Tibial nerve (tissue), 4 donors: Measurements from ENCODE around the gene C1orf159. TPM values are rescaled to one million over a fixed set of nuclear protein-coding genes. Genes with fewer than 3 reads are reported as not detected.

Experiments used
- DNase-seq, 2 donors: peaks; one replicate each; pipeline ENCODE4 v3.0.0-alpha.2; 2019; ENCODE audit warnings: low spot score in 2 of 2
- H3K27ac ChIP-seq, 4 donors: fragments of 200-600 bp; sonication (generic) in 3 of 4; one replicate each; pipeline ENCODE4 v1.5.1; 2017 to 2019; ENCODE audit warnings: mild to moderate bottlenecking in 1 of 4
- H3K27me3 ChIP-seq, 2 donors: fragments of 200-600 bp; sonication (generic) in 1 of 2; one replicate each; pipeline versions ENCODE4 v1.5.1 to v1.6.0; 2017 to 2019
- H3K36me3 ChIP-seq, 3 donors: fragments of 200-600 bp; sonication (generic); one replicate each; pipeline ENCODE4 v1.5.1; 2018 to 2019
- H3K4me1 ChIP-seq, 4 donors: fragments of 200-600 bp; sonication (generic) in 3 of 4; one replicate each; pipeline ENCODE4 v1.5.1; 2017 to 2019
- H3K4me3 ChIP-seq, 4 donors: fragments of 200-600 bp; sonication (generic) in 3 of 4; one replicate each; pipeline ENCODE4 v1.5.1; 2017 to 2019; ENCODE audit warnings: mild to moderate bottlenecking in 1 of 4, moderate library complexity in 1 of 4
- H3K9me3 ChIP-seq, 4 donors: fragments of 200-600 bp; sonication (generic) in 3 of 4; one replicate each; pipeline ENCODE4 v1.5.1; 2017 to 2019
- CTCF ChIP-seq, 5 experiments: fragments of 200-600 bp in 3 of 5; fragments of 450-650 bp in 2 of 5; sonication (generic) in 3 of 5; IDR thresholded peaks; one replicate each; pipeline ENCODE4 v1.5.1; 2016 to 2019; ENCODE audit warnings: antibody characterized with exemption in 5 of 5, mild to moderate bottlenecking in 3 of 5, moderate library complexity in 2 of 5
- EP300 ChIP-seq, 2 donors: sonication (generic); formaldehyde crosslinking; IDR thresholded peaks; one replicate each; pipeline ENCODE4 v1.6.1; 2017; ENCODE audit warnings: antibody characterized with exemption in 2 of 2, mild to moderate bottlenecking in 1 of 2
- POLR2A ChIP-seq, 2 donors: fragments of 450-650 bp; IDR thresholded peaks; one replicate each; pipeline ENCODE4 v1.6.1; 2017; ENCODE audit warnings: antibody characterized with exemption in 2 of 2, mild to moderate bottlenecking in 2 of 2, moderate library complexity in 2 of 2
- WGBS, 2 donors: methylation state at CpG; one replicate each; pipeline ENCODE4 v1.1.5; 2018; 5-methylcytosine and 5-hydroxymethylcytosine counted together
- total RNA-seq, 4 donors: library from RNA; depleted of rRNA; stranded (reverse); fragments of >200 nt; gene quantifications; one replicate each; pipeline ENCODE4 v1.1.0, GENCODE V29; 2016

Gene C1orf159
- total RNA-seq, result 10 to 100 TPM; 18.4 to 29.4 (median 23.1) TPM

DNA sequence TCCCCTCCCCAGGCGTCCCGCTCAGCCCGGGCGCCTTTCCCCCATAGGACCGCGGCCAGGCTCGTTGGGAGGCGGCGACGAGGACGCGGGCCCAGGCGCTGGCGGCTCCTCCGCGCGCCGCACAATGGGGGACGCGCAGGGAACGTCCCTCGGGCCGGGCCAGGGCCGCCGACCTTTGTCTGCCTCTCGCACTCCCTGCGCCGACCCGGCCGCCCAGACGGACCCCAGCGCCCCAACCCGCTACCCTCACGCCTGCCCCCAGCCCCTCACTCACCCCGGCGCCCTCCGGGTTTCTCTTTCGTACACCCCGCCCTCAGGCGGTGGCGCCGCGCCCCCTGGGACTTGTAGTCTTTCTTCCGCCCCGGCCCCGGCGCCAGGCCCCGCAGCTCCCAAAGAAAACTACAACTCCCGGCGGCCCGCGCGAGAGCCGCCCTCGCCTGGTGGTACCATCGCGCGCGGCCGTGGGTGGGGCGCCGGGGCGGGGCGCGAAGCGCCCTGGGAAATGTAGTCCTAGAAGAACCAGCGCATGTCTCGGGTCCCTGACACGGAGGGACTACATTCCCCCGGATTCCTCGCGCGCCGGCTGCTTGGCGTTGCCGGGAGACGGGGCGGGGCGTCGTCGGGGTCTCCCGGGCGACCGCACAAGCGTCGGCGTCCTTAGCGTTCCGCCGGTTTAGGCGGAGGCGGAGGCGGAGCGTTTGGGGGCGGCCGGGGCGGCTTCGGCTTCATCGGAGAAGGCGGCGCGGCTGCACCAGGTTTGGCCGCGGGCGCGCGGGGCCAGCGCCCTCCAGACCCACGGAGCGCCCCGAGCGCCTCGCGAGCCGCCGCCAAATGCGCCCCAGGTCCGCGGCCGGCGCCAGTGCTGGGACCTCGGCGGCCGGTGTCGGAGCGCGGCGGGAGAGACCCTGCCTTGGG is at the start of gene C1orf159:
Gene C1orf159, minus strand, starts transcription at position 304 of the 915 bp plus-strand sequence. CDS start 24,546 bp downstream, outside the sequence.
- TF ChIP-seq CTCF (IDR thresholded peaks at IDR 0.05) (peak in 2 of 5 experiments; percentile 50 to 58), EP300 (IDR thresholded peaks at IDR 0.05) (peak; percentile 44 to 59), POLR2A (IDR thresholded peaks at IDR 0.05) (no peak)
- Histone ChIP-seq H3K27me3 (peaks cover 0 to 7% of the 10 kb centered on the region in 2 donors), H3K9me3 (peaks cover 0 to 9% (median 0%) of the 10 kb centered on the region in 4 donors), H3K36me3 (peaks cover 0 to 27% (median 0%) of the 10 kb centered on the region in 3 donors), H3K27ac (peak within 1 kb of the TSS; percentile 67 to 88 (median 76)), H3K4me1 (peaks cover 0 to 21% (median 3%) of the 10 kb centered on the region in 4 donors), H3K4me3 (peak within 1 kb of the TSS; percentile 68 to 99 (median 86))
- peak; percentile 97 to 98 for DNase-seq
- WGBS, 2 donors, result 0 to 1% methylated on average over 22 to 56 of the region's 128 CpGs

GRCh38 chr1:1165485-1165884 is 49.6 kb upstream of the C1orf159 start:
- H3K4me3 ChIP-seq, result peak overlapping the region in 1 of 4 donors; percentile 9

DNA sequence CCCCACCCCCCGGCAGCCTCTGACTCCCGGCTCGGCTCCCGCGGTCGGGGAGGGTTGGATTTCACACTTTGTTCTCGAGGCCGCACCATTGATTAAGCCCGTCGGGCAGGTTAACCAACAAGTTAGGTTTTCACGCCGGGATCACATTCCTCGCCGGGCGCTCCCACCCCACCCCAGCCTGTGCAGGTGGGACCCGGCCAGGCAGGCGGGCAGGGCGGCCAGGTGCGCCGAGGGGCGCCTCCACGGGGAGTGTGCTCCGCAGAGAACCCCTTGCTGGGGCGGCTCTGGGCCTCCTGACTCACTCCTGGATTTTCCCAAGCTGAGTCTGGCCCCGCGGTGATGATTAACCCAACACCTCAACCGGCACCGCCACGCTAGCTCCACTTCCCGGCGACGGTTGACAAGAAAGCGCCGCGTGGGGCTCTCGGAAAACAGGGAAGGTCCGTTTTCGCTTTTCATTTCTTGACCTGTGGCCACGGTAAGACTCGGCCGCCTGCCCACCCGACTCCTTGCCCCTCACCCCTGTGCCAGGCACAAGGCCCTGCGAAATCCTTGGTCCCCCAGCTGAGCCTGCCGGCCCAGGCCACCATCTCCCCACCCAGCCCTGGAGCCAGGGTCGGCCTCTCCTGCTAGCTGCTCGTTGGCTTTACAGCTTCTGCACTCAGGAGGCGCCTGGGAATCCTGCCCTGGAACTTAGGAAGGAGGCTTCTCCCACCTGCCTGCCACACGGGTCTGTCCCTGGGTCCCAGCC is 49.0 kb upstream of the C1orf159 start:
- H3K4me3 ChIP-seq, result peak overlapping the region in 1 of 4 donors; percentile 17
- TF ChIP-seq POLR2A (IDR thresholded peaks at IDR 0.05) (no peak), EP300 (IDR thresholded peaks at IDR 0.05) (no peak), CTCF (IDR thresholded peaks at IDR 0.05) (no peak)

More at GRCh38 chr1:1165485-1165884, 49.6 kb upstream of the C1orf159 start:
- H3K4me1 ChIP-seq, result no peaks in the 10 kb centered on the region
- H3K36me3 ChIP-seq, result no peaks in the 10 kb centered on the region
- 77 to 78% methylated on average over 12 of the region's 12 CpGs for WGBS, 2 donors
- TF ChIP-seq EP300 (IDR thresholded peaks at IDR 0.05), result no peak
- TF ChIP-seq POLR2A (IDR thresholded peaks at IDR 0.05), result no peak
- no peak for TF ChIP-seq CTCF (IDR thresholded peaks at IDR 0.05)
- no peaks in the 10 kb centered on the region for H3K9me3 ChIP-seq
- peaks cover 0 to 95% of the 10 kb centered on the region in 2 donors for H3K27me3 ChIP-seq
- no peak for DNase-seq
- H3K27ac ChIP-seq, result peak overlapping the region in 1 of 4 donors; percentile 50

GRCh38 chr1:1164361-1164700 is 48.4 kb upstream of the C1orf159 start:
- no peak for TF ChIP-seq EP300 (IDR thresholded peaks at IDR 0.05)
- TF ChIP-seq CTCF (IDR thresholded peaks at IDR 0.05), result no peak
- TF ChIP-seq POLR2A (IDR thresholded peaks at IDR 0.05), result no peak

More for the DNA sequence above, 49.0 kb upstream of the C1orf159 start:
- no peaks in the 10 kb centered on the region for H3K9me3 ChIP-seq
- no peaks in the 10 kb centered on the region for H3K4me1 ChIP-seq
- peaks cover 0 to 89% of the 10 kb centered on the region in 2 donors for H3K27me3 ChIP-seq
- H3K27ac ChIP-seq, result peak overlapping the region in 1 of 4 donors; percentile 76
- H3K36me3 ChIP-seq, result no peaks in the 10 kb centered on the region
- no peak for DNase-seq
- whole genome bisulfite sequencing, 2 donors, result 67 to 70% methylated on average over 35 to 48 of the region's 48 CpGs

More at GRCh38 chr1:1164361-1164700, 48.4 kb upstream of the C1orf159 start:
- no peaks in the 10 kb centered on the region for H3K9me3 ChIP-seq
- peak overlapping the region in 1 of 4 donors; percentile 76 for H3K27ac ChIP-seq
- H3K4me1 ChIP-seq, result peaks cover 0 to under 1% (median 0%) of the 10 kb centered on the region in 4 donors
- peaks cover 0 to 83% of the 10 kb centered on the region in 2 donors for H3K27me3 ChIP-seq
- H3K36me3 ChIP-seq, result no peaks in the 10 kb centered on the region
- WGBS, 2 donors, result 65 to 74% methylated on average over 26 of the region's 26 CpGs
- H3K4me3 ChIP-seq, result peak overlapping the region in 1 of 4 donors; percentile 17
- DNase-seq, result no peak
